CD4-positive, alpha-beta T cell treated with Interleukin-10 for 1 hour (primary cell): ENCODE results near the gene SIGLEC6.

Experiments
- DNase-seq: peaks from one replicate; pipeline ENCODE4 v3.0.0-alpha.2; 2020

The SIGLEC6 gene

DNA sequence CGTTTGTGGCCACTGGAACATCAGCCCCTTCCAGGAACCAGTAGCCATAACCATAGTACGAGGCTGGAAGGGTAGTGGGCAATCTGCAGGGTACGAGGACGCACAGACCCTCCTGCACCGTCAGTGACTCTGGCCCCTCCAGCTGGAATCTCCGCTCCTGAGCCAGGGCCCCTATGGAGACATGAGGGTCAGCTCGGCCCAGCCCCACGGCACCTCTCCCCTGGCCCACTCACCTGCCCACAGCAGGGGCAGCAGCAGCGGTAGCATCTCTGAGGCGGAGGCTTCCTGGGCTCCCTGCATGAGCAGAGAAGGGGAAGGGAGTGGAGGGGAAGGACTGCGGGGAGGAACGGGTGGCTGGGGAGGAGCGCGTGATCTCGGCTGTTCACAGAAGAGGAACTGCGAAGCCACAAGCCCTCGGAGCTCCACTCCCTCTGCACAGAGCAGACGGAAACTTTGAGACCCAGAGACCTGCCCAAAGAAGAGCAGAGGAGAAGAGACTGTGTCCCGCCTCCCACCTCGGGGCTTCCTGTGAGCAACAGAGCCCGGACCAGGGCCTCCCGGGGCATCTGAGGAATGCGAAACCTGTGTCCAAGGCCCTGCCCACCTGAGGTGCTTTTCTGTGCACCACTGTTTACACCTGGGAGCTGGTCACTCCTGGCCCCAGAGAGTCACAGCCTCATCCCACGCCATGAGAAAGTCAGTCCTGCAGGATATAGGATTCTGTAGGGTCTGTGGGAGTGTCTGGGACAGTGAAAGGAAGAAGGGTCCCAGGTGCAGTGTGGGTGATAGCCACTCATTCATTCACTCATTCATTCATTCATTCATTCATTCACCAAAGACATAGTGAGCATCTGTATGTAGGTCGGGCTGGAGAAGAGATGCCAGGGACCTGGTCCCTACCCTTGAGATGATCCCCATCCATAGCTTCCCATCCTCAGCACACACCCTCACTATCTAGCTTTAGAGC, at the start of gene SIGLEC6:
Gene SIGLEC6 (minus strand): TSS at position 322 of the 967 bp plus-strand sequence. CDS start 22 bp downstream, at position 300.
- peak; percentile 29 for DNase-seq

GRCh38 chr19:51576850-51577249, 45.4 kb upstream of the SIGLEC6 start:
- DNase-seq = no peak

- no peak for DNase-seq
These were observed 41.9 kb upstream of the SIGLEC6 start for GRCh38 chr19:51573331-51573730.

DNA sequence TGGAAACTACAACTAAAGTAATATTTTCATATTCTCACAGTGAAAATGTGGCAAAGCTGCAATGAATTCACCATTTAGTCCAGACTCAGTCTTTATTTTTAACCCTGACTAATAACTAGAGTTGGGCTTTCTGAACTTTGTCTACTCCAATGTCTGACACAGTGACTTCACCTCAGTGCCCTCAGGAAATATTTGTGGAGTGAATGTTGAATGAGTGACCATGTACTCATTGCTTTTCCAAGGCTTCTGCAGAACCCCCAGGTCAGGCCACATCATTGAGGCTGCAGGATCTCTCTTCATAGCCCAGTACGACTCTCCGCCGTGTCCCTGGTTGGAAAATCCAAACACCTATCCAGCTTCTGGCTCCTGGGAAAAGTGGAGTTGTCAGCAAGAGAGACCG, 41.4 kb upstream of the SIGLEC6 start:
- no peak for DNase-seq

DNA sequence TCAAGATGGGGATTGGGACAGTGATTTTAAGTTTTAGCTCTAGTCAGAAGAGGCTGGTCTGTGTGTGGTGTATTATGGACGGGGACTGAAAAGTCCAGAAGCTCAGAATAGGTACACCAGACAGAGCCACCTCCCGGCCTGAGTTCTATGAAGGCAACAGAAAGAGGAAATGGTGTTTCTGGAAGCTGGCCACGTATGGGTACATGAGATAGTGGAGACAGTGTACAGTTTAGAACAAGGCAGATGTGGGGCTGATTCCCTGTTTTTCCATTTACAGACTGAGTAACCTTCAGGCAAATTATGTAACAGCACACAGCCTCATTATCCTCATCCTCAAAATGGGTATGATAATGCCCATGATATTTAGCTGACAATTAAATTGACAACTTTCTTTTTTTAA, 40.9 kb upstream of the SIGLEC6 start:
- DNase-seq = no peak

DNA sequence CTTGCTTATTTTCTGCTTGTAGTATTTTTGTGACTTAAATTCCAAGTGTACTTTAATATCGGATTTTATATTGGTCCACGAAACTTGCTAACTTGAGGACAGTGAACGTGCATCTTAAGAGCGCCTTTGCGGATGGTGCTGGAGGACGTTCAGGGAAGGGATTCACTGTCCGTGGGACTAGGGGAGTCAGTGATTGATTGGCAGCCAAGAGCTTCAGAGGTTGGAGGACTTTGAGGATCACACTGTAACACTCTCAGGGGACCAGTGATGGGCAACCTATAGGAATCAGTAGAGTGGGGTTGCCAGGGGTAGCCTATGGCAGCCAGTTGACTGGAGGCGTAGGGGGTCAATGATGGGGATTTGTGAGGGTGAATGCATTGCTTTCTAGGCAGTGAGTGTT, 40.1 kb upstream of the SIGLEC6 start:
- no peak for DNase-seq

GRCh38 chr19:51570962-51571575, 39.6 kb upstream of the SIGLEC6 start, which contains the start of gene ZNF175:
Gene ZNF175 (plus strand): TSS chr19:51571283. CDS start chr19:51573330, 2,047 bp downstream.
- peak; percentile 91 for DNase-seq

DNA sequence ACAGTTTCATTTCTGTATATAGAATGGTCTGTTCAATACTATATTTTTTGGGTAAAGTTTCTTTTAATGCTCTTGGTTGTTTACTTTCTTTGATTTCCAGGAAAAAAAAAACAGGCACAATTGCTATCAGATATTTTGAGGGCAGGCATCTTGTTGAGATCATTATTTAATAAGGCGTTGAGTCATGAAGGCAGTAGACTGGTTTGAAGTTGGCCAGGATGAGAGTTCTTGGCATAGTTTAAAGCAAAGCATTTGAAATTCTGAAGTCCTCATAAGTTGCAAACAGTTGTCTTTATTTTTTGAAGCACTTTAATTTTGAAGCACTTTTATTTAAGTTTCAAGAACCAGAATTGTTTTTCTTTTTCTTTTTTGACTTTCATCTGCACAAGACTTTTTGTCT, 37.0 kb upstream of the SIGLEC6 start:
- no peak for DNase-seq

GRCh38 chr19:51567583-51567982, 36.1 kb upstream of the SIGLEC6 start:
- DNase-seq = no peak

DNA sequence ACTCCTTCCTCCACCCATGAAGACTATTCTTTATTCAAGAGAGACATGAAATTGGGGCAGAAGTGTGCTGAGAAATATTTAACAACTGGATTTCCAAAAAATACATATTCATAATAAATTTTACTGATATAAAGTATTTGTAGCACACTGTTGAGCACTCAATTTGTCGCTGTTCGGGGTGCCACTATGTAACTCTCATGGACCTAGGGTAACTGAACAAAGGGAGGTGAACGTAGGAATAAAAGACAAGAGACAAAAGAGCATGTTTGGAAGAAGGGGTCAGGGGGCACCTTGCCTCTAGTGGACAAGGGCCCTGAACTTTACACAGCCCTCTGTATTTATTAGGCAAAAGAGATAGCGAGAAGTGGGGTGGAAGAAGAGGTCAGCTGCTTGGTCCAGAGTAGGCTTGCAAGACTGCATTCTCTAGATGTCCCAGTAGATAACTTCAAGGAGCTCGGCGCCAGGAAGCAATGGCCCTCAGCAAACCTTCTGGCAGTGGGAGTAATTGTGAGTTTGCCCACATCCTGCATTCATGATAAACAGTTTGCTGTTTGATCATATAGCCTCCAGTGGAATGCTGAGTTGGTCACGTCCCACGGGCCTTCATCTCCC, 35.1 kb upstream of the SIGLEC6 start:
- no peak for DNase-seq

DNA sequence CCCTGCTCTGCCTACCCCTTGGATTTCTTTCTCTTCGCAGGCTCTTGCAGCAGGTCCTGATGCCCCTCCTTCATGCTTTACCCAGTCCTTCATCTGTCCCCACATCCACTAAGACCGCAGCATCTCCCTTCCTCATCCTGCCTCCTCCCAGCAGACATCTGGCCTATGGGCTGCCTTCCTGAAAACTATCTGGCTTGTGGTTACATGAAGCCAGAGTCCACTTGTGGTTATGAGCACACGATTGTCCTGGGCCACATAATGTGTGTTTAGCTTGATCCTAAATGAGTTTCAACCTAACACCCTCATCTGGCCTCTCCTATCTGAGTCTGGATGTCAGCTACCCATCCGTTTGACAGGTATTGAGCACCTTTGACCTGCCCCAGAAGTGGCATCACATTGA, 34.1 kb upstream of the SIGLEC6 start:
- no peak for DNase-seq

DNA sequence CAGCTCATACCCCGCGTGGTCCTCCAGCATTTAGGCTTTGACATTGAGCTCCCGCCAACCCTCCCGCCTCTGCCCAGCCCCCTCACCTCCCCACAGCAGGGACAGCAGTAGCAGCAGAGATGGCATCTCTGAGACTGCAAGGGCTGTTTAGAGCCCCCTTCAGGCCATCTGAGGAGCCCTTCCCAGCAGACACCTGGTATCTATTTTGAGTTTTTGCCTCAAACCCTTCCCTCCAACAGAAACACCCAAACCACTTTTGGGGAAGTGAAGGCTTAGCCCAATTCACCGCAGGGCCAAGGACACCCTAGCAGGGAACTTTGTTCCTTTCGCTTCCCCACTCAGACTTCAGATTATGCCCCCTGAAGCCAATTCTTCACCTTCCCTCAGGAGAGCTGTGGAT, 33.3 kb upstream of the SIGLEC6 start:
- no peak for DNase-seq

DNA sequence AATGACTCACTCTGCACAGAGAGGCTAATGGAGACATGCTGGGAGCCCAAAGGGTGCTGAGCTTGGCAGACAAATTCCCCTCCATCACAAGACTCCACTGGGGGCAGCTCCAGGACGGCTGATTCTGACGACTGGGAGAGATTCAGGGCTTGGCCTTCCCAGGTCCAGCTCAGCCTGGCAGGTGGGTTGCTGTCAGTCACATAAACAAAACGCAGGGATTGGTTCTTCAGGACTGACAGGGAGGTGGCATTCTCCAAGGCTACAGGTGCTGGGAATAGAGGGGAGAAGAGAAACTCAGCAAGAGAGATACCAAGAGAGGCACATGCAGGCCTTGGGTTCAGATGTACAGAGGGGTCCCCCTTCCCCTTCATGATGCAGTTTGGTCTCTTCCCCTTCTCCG, 28.9 kb upstream of the SIGLEC6 start:
- DNase-seq = no peak

DNA sequence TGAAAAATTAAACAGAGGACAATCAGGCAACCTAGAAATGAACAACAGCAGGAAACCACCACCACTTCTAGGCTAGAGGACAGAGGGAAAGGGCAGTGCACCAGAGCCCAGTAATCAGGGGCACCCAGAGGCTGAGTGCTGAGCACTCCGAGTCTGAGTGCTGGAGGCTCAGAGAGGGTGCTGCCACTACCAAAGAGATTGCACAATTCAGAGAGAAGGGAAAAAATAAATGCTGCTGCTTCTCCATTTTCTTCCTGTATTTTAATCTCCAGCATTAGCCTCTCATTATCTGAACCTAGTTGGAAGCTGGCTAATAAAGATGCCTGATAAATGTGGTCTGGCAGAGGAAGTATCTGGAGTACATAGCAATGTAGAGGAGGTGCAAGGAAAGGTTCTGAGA, 27.8 kb upstream of the SIGLEC6 start:
- DNase-seq = no peak

- DNase-seq = no peak
These were observed 21.7 kb upstream of the SIGLEC6 start for GRCh38 chr19:51552996-51553725.

- no peak for DNase-seq
These were observed 21.1 kb upstream of the SIGLEC6 start for GRCh38 chr19:51552608-51552995.

DNA sequence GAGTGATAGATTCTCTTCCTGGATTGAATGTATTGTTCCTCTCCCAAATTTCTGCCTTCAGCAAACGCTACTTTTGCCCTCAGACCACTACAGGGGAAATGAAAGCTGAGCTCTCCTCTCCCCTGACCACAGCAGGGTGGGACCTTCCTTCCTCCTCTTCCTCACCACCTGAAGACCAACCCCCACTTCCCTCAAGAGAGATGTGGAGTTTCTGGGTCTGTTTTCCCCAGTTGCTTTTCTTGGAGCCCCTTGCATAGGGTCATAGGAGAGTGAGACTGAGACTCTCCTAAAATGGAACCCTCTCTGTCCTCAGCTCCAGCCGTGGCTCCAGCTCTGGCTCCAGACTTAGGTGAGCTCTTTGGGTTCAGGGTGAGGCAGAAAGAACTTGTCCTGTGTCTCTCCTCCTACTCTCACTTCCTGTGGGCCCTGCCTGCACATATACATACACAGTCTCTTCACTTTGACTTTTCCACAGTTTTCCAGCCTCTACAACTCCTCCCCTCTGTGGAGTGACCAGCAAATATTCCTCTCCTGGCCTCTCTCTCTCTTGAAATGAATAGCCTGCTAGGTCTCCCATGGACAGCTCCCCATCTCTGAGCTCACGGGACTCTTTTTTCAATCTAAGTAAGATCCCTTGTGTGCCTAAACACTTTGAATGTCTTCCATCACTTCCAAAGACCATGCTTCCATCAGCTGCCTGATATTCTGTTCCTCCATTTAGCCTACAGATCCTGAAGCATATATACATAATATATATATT, 20.4 kb upstream of the SIGLEC6 start:
- DNase-seq = no peak

DNA sequence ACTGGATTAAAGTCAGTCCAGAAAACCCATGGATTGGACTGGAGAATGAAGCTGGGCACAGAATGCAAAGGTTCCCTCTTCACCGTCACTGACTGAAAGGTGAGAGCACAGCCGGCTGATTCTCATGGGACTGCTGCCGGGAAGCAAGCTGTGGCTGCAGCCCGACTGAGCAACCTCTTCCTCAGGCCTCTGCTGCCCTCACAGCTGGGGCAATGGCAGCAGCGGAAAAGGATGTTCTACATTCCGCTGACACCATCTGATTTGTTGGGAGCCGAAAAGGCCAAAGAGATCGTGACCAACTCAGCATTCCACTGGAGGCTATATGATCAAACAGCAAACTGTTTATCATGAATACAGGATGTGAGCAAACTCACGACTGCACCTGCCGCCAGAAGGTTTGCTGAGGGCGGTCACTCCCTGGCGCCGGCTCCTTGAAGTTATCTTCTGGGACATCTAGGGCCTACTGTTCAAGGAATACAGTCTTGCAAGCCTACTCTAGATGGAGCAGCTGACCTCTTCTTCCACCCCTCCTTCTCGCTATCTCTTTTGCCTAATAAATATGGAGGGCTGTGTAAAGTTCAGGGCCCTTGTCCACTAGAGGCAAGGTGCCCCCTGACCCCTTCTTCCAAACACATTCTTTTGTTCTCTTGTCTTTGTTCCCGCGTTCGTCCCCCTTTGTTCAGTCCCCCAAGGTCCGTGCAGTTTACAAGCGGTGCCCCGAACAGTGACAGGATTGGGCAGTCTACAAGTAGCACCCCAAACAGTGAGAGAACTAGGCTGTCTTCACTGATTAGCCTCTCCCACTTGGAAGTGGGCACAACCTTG, 19.6 kb upstream of the SIGLEC6 start:
- DNase-seq = no peak

DNA sequence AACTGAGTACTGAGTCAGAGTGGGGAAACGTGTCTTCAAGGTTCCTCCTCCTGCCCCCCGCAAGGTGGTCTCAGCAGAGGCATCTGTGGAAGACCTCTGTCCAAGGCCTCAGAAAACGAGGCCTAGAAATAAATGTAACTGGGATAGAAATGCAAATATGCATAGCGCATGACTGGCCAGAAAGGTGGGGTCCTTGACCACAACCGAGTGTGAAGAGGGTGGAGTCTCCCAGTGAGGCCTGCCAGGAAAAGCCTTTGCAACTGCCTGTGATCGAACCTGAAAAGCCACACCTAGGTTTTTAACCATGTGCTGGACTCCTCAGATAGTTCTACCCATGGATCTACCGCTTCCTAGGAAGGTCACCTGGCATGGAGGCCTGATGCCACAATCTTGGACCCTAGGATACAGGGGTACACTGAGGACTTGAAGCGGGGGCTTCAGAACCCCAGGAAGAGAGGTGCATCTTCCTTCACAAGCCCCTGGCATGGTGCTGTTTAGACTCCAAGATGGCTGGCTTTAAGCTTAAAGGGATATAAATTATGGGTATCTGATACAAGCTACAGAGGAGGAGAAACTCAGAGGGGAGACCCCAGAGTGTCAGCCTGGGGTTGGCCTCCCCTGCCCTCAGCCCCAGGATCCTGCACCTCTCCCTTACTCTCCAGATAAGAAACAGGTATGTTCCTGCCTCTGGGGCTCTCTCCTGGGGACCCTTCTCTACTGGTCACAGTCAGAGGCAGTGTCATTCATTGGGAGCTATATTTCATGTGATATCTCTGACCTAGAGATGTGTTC, 18.3 kb upstream of the SIGLEC6 start:
- no peak for DNase-seq

- no peak for DNase-seq
These were observed 17.4 kb upstream of the SIGLEC6 start for GRCh38 chr19:51548891-51549305.
